Fibroblast of the aortic adventitia (primary cell): ENCODE data around the gene DLX2. TPM values are rescaled to one million over a fixed set of nuclear protein-coding genes. Genes with fewer than 3 reads are reported as not detected.

ENCODE experiments used
- DNase-seq: peaks from one replicate; pipeline ENCODE4 v3.0.0-alpha.2; 2010; ENCODE audit warnings: low read depth
- H3K4me3 ChIP-seq: 2 replicates; pipeline ENCODE4 v1.5.1; 2011; ENCODE audit warnings: low read depth, mild to moderate bottlenecking, control low read depth, low read length, moderate library complexity
- total RNA-seq: library from RNA; depleted of rRNA; stranded (reverse); fragments of >200 nt; gene quantifications from 2 replicates; pipeline ENCODE4 v1.2.3, GENCODE V29; 2012; ENCODE audit warnings: low replicate concordance
- TF ChIP-seq, protein P1 (sequence below): IDR thresholded peaks from 2 replicates; pipeline ENCODE4 v1.5.1; 2011; ENCODE audit warnings: mild to moderate bottlenecking, low read length, control low read depth, inconsistent platforms; ENCODE audit not compliant: insufficient read depth

Gene DLX2
- total RNA-seq, 1 donor: 0.72 TPM

DNA sequence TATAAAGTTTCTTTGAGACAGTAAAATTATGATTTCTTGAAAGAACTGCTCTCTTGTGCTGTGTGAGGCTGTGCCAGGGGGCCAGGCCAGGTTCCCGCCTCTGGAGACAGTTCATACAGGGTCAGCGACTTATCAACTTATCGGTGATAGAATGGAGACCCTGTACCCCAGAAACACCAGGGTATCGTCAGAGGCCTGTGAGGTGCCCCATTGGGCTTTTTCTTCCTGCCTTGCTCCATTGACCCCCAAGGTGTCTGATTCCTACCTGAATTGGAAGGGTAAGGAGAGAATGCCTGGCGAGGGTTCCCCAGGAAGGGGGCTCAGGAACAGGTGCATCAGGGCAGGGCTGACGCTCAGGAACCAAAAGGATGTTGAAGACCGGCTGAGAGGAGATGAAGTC, 13.1 kb downstream of the DLX2 start:
- no peak overlapping the region for H3K4me3 ChIP-seq
- TF ChIP-seq, protein P1, sequence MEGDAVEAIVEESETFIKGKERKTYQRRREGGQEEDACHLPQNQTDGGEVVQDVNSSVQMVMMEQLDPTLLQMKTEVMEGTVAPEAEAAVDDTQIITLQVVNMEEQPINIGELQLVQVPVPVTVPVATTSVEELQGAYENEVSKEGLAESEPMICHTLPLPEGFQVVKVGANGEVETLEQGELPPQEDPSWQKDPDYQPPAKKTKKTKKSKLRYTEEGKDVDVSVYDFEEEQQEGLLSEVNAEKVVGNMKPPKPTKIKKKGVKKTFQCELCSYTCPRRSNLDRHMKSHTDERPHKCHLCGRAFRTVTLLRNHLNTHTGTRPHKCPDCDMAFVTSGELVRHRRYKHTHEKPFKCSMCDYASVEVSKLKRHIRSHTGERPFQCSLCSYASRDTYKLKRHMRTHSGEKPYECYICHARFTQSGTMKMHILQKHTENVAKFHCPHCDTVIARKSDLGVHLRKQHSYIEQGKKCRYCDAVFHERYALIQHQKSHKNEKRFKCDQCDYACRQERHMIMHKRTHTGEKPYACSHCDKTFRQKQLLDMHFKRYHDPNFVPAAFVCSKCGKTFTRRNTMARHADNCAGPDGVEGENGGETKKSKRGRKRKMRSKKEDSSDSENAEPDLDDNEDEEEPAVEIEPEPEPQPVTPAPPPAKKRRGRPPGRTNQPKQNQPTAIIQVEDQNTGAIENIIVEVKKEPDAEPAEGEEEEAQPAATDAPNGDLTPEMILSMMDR: no peak
- no peak for DNase-seq

DNA sequence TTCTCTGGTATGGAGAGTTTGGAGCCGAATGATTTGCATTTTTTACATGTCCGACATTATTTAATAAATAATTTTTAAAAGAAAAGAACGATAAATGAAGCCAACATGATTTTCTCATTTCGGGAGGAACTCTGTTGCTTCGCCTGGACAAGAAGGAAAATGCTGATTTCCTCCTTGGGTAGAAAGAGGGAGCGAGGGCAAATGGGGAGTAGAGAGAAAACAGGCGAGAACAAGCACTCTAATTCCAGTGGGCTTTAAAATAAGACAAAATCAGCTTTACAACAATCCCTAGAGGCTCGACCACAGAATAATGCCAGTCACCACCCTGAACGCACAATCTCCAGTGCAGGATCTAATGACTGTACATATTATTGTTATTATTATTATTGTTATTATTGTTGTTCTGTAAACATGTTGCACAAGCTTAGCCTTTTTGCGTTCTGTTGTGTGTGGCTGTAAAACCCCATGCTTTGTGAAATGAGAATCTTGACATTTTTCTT, 13.6 kb downstream of the DLX2 start:
- no peak for DNase-seq
- TF ChIP-seq, protein P1: no peak
- H3K4me3 ChIP-seq: no peak overlapping the region

DNA sequence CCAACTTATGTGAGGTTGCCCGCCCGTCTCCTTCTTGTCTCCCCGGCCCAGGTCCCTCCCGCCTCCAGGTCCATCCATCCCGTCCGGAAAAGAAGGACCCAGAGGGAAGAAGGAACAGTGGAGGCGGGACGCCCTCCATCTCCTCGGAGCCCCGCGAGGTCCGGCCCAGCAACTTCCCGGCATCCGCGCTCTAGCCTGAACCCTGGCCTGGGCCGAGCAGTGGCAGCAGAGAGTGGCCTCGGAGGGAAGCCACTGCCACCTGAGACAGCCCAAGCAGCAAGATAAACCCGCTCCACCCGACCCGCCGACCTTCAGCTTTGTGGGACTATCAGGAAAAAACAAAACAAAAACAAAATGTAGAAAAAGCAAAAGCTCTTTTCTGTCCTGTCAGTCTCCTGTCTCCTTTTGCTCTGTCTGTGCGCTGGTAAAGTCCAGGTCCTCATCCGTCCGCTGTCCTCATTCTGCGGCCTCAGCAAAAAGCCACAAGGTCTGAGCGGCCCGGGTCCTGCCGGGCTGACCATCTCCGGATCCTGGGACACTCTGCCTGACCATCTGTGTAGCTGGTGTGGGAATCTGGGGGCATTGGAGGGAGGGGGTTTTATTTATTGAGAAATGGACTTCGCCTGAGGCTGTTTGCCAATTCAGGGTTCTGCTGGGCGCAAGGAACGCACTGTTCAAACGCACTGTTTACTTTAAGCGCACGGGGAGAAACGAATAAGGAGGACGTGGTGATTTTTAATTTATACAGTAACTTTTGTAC, 14.3 kb downstream of the DLX2 start:
- no peak for DNase-seq
- TF ChIP-seq, protein P1: no peak
- no peak overlapping the region for H3K4me3 ChIP-seq

DNA sequence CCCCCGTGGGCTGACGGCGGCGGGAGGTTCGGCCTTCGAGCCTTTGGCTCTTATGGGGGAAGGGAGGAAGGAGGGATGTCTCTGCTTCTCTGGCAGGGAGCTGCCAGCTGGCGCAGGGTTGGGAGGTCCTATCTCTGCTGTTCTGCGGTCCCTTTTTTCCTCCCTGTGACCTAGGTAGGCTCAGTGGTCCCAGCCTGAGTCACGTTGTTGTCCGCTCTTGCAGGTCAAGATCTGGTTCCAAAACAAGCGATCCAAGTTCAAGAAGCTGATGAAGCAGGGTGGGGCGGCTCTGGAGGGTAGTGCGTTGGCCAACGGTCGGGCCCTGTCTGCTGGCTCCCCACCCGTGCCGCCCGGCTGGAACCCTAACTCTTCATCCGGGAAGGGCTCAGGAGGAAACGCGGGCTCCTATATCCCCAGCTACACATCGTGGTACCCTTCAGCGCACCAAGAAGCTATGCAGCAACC, 14.9 kb downstream of the DLX2 start:
- TF ChIP-seq, protein P1: no peak
- peak overlapping the region; percentile 6 for H3K4me3 ChIP-seq
- DNase-seq: peak; percentile 9

DNA sequence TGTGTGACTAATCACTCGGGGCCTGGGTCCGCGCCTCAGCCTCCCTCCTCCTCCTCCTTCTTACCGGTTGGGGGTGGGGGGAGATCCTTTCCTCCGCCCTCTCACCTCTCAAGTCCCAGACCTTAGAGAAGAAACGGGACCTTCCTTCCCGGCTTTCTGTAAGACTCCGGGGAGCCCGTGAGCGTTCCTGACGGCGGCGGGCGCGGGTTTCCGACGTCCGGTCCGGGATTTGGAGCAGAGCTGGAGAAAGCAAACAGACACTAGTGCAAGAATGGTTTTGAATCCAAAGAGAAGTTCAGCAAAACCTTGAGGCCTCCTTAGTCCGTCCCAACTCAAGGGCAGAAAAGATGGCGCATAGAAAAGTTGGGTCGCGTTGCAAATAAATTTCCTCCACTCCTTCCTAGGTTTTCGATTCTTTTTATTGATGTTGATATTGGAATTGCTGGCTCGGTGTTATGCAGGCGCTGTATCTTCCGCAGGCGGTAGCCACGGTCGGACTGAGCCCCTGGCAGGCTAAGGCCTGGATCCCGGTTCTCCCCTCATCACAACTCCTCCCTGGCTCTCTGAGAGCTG, 15.4 kb downstream of the DLX2 start:
- DNase-seq: peak; percentile 9
- TF ChIP-seq, protein P1: no peak
- H3K4me3 ChIP-seq: peak overlapping the region; percentile 67

DNA sequence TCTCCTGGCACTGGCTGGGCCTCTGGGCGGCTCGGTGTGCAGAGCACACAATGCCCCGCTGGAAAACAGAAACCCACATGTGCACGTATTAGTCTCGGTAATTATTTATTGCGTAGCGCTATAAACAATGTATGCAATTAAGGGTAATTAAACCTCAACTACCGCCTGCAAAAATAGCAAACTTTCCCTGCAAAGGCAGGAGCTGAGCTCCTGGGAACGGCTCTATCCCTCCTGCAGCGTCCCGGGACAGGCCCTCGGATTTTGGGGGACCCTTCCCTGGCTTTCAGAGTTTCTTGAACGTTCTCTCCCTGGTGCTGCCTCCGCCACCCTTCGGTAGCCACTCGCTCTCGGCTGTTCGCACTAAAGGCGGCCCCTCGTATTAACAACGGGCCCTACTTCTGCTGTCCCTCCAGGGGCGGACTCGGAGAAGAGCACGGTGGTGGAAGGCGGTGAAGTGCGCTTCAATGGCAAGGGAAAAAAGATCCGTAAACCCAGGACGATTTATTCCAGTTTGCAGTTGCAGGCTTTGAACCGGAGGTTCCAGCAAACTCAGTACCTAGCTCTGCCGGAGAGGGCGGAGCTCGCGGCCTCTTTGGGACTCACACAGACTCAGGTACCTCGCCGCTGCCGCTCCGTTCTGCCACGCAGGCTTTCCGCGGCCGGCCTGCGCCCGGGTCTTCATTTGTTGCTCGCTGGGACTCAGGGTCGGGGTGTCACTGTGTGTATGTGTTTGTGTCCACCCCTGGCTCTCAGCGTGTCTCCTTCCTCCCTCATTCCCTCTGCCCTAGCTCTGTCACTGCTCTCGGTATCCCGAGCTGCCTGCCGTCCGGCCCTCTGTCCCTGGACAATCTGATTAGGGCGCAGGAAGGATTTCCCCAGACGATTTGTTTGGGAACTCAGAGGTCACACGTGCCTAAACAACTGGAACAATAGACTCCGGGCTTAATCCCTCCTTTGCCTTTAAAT, 16.2 kb downstream of the DLX2 start:
- peak overlapping the region; percentile 67 for H3K4me3 ChIP-seq
- DNase-seq: peak; percentile 24

More for the DNA sequence above, 16.2 kb downstream of the DLX2 start:
- TF ChIP-seq, protein P1: peak; percentile 35
